HG03066 (cell line): ENCODE data around the gene TAB2.
"Not testable (repeated sequence)": the region's sequence is repeated elsewhere in the genome, so short reads cannot be mapped to it uniquely, and the experiment has no call there.

Experiments
- ATAC-seq: cut with Tn5 transposase; IDR thresholded peaks from one replicate; pipeline ENCODE4 v1.9.1; 2021; ENCODE audit warnings: low read depth; ENCODE audit not compliant: unreplicated experiment

TAB2 gene

DNA sequence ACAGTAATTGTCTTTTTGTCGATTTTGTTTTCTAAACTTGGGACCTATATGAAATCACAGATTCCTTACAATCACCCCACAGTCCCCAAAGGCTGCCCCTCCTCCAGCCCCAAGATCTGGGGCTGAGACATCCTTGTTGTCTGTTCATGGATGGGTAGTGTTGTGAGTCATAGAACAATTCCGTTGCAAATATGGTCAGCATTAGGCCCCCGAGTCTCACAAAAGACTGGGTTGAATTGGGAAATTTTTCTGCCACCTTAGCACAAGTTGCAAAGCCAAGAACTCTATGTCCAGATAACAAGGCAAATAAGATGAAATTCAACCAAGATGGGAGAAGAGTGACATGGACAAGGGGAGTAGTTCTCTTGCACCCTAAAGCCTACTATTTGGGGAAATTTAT lies 10.5 kb upstream of the TAB2 start:
- no peak for ATAC-seq

DNA sequence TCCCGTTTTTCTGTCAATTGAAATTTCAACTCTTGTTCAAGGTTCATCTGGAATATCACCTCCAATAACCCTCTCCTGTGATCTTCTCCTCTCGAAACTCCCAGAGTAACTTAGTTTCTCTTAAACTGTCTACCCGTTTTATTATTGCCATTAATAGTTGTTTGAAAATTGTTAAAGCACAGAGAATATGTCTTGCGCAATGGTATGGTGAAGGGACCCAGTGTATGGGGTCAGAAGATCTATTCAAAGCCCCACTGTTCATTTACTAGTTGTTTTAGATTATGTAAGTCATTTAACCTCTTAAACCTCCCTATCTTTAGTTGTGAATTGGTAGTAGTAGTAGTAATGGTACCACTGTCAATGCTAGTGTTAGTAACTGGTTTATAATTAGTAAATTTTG lies 6.2 kb upstream of the TAB2 start:
- no peak for ATAC-seq

DNA sequence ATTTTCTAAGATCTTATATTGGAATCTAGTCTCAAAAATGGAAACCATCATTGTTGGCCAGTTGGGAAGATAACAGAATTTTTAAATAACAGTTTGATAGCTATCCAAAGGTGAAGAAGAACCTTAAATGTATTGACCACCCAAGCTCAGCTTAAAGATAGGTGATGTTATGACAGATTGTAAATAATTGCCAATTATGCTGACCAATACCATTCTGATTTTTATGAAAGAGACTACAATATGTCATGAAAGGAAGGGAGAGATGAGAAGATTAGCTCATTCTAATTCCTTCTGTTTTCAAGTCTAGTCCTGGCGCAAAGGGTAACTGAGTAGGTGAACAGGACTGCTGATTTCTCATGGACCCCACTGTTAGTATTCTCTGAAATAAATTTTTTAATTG lies 5.7 kb upstream of the TAB2 start:
- ATAC-seq: no peak

DNA sequence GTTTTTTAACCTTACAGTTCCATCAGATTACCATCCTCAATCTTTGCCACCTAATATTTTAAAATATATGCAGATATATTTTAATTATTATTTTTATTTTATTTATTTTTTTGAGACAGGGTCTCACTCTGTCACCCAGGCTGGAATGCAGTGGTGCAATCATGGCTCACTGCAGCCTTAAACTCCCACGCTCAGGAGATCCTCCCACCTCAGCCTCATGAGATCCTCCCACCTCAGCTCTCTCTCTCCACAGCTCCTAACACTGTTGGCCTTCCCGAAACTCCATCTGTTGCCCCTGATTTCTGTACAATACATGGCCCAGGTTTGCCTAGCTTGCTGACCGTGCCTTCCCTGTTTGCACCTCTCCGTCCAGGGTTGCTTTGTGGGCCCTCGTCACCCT lies 4.4 kb upstream of the TAB2 start:
- ATAC-seq: no peak

DNA sequence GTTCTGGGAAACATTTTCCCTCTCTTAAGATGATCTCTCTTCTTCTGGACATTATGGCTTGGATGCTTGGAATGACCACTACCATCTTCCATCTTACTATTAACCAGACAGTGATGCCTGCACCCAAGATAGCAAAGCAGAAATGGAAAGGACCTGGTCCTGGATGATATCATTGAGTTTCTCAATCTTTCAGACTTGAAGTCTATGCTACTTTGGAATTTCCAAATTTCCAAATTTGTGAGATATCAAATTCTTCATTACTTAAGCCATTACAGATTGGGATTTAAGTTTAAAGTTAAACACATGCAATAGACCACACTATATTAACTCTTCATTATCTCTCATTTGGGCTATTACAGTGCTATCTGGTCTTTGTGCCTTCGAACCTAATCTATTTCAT lies 3.7 kb upstream of the TAB2 start:
- no peak for ATAC-seq

DNA sequence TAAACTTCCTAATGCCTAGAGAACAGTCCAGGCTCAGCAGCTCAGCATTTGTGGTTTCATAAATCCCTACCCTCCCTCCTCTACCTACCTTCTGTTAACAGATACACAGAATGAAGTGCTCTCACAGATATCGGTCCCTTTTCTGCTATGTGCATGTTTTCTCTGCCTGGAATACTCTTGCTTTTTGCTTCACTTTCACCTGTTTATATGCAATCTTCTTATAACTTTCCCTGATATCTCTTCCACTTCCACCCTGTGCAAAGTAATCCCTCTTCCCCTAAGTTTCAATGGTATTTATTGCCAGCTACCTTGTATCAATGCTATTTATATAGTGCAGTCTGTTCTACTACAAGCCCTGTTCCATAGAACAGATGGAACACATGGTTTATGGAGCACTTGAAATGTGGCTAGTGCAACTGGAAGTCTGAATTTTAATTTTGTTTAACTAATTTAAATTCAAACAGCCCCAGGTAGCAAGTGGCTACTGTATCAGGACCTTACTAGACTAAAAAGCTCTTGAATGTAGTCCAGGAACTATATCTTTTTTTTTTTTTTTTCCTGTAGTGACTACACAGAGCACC lies 3.1 kb upstream of the TAB2 start:
- no peak for ATAC-seq

DNA sequence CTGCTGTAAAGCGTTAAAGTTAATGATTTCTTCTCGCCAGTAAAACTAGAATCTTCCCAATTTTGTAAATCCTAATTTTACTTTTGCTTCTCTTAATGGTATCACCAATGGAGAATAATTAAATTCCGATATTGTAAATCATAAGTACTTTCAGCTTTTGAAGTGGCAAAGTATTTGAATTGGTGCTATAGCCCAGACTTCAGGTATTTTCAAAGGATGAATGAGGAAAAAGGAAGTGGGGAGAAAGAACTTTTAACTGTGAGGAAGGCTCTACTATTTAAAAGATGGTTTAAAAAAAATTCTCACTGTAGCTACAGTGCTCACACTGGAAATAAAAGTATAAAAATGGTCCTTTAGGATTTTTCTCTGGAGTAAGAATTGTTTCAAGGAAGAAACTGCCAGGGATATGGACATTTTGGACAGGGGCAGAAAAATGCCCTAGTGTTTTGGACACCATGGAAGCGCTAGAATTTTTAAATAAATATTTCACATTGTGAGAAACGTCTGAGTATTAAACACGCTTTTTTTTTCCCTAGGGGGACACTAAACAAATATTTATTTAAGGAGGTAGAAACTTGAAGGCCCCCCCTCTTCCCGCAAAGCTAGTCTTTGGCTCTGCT lies 1.3 kb upstream of the TAB2 start:
- no peak for ATAC-seq

DNA sequence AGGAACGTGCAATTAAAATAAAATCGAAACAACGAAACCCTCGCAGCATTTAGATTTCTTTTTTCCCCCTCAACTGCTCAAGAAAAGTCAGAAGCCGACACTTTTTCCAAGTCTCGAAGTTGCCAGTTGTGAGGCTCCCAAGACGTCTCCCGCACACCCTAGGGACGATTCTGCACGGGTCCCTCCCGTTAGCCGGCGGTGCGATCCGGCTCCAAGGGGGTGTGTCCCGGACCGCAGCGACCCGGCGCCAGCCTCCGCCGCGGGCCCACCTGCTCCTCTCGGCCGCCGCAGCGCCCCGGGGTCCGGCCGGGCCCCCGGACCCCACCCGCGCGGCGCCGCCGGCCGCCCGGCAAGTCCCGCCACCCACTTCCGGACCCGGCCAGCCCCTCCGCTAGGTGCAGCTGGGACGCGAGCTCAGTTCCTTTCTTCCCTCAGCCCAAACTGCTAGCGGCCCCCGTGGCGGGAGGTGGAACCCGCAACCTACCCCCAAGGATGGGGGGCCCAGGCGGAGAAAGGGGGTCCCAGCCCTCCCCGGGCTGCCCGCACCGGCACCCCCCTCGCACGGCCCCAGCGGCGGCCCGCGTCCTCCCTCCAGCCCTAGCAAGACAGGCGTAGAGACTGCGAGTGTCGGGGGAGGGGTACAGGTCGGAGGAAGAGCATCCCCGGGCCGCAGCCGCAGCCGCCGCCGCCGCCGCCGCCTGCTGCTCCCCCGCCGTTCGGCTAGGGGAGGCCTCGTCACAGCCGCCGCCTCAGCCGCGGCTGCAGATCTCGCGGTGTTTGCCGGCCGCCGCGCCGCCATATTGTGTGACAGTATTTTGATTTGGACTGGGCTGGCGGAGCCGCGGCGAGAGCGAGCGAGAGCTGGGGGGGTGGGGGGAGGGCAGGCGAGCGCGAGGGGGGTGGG lies 520 bp upstream of the TAB2 start:
- ATAC-seq: peak; percentile 82

DNA sequence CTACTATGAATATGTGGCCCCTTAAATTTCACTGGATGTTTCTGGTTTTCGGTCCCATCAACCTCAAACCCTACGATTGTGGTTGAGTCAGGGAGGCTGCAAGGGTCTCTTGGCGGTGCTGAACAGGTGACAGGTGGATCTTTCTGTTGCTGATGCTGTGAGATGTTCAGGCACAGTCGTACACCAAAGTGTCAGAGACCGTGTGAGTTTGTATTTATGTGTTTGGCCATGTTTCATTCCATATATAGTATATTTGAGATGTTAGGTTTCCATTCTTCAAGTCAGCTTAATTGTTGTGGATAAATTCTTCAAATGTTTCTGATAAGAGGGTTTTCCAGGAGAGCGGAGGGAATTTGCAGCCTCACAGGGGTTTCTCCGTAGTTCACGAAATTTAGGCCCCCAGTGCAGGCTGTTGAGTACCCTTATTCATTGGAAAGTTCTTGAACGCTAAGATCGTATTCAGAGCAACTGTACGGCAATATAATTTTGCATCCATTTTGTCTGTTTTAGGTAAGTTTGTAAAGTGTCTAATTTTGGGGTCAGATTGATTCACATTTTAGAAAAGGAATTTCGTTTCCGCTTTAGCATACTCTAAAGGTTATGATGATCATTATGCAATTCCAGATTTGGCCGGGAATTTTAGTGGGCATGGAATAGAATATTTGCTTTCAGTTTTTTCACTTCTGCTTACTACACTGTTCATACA lies 1.2 kb downstream of the TAB2 start:
- ATAC-seq: peak; percentile 14

DNA sequence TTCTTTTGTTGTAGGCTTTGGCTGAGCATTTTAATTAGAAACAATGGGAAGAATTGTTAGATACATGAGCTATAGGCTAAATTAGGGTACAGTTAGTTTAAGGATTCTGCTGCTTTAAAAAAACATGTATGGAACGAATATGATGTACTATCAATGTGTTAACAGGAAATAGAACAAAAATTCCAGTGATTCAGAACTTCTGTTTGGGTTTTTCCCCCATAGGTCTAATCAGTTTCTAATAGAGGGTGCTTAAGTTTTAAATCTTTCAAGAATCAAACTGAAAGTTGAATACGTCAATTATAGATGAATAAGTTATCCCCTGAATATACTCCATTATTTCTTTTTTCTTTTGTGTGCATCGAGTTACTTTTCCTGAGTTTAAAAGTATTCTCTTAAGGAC lies 1.9 kb downstream of the TAB2 start:
- ATAC-seq: no peak

DNA sequence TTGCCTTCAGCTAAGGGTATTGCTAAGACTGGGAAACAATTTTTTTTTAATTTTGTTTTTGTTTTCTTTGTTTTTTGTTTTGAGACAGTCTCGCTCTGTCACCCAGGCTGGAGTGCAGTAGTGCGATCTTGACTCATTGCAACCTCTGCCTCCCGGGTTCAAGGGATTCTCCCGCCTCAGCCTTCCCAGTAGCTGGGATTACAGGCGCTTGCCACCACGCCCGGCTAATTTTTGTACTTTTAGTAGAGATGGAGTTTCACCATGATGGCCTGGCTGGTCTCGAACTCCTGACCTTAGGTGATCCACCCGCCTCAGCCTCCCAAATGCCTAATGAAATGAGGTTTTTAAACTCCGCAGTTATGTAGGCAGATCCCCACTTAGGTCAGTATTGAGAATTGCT lies 2.5 kb downstream of the TAB2 start:
- ATAC-seq: not testable (repeated sequence)

DNA sequence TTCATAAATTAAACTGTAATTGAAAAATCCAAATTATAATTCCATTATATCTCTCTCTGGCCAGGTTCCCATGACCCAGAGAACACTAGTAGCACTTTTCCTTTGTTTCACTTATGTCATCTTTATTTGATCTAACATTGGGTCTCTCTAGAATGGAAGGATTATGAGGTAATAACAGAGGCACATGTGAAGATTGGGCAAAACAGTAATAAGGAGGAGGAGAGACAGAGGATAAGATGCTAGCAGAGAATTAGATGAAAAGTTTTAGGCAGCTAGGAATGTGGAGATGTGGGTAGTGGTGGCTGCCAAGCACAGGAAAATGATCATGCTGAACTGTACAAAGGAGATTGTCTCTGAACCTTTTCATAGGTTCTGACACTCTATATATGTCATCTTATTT lies 3.3 kb downstream of the TAB2 start:
- no peak for ATAC-seq

DNA sequence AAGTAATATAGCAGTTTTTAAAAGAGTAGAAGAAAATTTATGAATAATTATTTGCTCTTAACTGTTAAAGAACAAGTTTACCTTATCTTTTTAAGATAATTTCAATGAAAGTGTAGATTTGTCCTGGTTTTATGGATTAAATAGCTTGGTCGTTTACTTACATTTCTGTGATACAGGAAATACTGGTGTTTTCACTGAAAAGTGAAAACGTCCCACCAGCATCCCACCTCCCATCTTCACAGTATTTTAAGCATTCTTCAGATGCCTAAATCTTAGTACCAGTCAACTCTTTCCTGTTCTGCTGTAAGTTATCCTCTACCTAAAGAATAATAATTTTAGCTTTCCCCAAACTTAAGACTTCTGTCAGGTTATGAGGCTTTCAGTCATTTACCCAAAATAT lies 5.8 kb downstream of the TAB2 start:
- ATAC-seq: no peak

DNA sequence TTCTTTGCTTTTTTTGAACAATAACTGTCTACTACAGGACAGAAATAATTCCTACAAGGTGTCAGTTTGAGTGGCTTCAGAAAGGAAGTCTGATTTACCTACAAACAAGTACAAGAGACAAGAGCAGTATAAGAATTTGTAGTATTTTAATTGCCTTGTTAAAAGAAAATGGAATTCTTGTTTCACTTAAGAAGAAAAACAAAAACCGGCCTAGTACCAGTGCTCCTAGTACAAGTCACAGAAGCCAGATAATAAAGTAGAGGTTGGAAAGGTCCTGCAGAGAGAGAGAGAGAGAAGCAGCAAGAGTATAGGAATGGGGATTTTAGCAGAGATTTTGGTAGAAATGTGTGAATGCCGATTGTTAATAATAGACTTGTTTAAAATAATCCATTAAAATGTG lies 6.4 kb downstream of the TAB2 start:
- ATAC-seq: no peak

DNA sequence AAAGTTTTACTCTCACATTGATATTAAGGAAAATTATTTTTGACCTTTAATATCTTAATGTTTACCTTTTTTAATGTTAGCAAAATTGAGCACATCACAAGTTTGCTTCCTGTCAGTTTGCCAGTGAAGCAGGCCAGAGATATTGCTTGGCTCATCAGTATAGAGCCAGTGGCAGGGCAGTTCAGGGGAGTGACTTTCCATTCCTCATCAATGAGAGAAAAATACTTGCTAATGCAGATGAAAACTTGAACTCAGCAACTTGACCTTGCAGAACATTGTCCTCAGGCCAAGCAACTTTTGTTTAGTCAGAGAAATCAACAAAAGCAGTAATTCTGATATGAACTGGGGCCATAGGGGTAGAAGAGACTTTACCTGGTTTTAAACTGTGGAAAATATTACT lies 6.9 kb downstream of the TAB2 start:
- no peak for ATAC-seq

DNA sequence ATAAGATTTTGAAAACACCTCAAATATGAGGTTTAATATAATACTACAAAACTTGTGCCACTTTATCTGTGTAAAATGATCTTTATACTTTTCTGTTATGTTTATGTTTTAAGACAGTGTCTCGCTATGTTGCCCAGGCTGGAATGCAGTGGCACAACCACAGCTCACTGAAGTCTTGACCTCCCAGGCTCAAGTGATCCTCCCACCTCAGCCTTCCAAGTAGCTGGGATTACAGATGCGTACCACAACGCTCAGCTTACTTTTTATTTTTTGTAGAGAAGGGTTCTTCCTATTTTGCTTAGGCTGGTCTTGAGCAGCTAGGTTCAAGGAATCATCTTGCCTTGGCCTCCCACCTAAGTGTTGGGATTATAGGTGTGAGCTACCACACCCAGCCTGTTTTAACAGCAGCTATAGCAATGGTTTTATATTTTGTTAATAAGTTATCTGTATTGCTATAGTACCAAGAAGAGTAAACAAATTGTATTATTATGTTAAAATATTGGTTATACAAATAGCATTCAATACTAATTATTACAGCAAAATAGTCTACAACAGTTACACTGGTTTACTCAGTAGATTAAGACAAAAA lies 8.2 kb downstream of the TAB2 start:
- ATAC-seq: no peak

DNA sequence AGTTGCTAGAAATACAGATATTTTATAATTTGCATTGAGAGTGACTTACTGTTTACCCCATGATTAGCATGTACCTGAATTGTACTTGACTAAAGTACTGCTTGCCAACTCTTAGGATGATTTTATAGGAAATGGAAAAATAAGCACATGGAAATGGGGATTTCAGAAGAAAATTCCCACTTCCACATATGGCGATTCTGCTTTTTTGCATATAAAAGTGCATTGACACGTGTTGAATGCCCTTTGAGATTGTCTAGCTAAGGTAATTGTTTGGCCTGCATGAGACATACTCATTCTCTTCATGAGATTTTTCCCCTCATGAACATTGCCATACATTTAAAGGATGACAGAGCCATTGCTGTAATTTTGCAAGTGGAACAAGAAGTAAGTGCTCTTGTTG lies 10.1 kb downstream of the TAB2 start:
- ATAC-seq: no peak

DNA sequence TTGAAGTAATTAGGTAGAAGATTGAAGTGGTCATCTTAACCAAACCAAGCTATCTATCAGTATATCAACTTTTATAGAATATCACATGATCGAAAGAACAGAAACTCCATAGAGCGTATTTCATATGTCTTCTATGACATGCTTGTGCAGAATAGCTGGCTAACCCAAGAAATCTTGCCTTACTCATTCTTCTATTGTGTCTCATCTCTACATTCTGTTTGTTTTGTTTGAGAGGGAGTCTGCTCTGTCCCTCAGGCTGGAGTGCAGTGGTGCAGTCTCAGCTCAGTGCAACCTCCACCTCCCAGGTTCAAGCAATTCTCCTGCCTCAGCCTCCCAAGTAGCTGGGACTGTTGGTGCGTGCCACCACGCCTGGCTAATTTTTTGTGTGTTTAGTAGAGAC lies 10.6 kb downstream of the TAB2 start:
- no peak for ATAC-seq

DNA sequence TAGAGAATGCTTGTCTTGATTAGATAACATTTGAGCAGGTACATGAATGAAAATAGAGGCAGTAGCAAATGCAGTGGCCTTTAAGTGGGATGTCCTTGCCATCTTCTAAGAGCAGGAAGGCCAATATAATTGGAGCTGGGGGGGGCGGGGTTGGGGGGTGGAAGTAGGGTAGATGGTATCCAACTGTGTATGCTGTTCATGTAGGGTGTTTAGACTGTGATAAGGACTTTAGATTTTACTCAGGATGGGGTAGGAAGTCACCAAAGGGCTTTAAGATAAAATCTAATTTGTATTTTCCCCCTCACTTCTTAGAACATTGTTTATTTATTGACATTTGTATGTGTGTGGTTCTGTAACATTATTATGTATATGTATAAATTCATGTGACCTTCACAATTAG lies 12.0 kb downstream of the TAB2 start:
- no peak for ATAC-seq

DNA sequence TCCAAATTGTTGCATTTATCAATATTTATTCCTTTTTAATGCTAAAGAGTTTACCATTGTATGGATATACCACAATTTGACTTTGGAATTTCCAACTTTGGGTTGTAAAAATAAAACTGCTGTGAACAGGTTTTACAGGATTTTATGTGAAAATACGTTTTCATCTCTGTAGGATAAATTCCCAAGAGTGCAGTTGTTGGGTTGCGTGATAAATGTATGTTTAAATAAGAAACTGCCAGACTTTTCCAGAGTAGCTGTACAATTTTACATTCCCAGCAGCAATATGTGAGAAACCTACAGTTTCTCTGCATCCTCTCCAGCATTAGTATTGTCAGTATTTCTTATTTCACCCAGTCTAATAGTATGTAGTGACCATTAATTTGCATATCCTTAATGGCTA lies 12.6 kb downstream of the TAB2 start:
- ATAC-seq: no peak
